Measurements from ENCODE around the gene SLC6A1.

Gene SLC6A1

DNA sequence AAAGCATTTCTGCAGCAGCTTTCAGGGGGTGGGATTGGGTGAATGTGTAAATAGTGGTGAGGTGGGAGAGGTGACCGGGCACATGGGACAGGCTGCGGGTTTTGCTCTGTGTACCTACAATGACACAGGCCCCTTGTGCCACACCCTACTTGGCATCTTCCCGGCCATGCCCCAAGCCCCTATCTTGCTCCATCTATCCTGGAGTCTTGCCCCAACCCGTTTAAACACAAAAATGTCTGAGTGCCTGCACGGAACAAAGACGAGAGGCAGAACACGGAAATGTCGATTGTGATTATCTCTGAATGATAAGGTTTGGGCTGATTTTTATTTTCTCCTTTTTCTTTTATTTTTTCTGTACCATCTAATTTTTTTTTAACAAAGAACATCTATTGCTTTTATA, 46.0 kb upstream of the SLC6A1 start:
- Histone ChIP-seq H3F3A (ENCODE audit: insufficient read depth) (no peaks in the 10 kb centered on the region), H3K27me3 (ENCODE audit: low read length) (no peaks in the 10 kb centered on the region)

DNA sequence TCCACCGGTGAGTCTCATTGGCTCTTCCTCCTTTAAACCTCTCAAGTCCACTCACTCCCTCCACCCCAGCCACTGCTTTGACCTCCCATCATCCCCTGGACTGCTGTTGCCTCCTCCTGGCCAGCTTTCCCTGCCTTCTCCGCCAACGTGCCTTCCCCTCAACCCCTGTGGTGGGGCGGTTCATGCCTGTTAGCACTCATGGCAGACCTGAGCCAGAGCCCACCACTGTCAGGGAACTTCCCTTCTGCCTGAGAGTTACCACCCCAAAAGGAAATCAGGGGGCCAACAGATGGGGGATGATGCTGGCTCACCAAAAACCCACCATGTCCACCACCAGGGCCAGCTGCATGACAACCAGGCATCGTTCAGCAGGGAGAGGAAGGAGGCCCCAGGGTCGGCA, 44.2 kb upstream of the SLC6A1 start:
- Histone ChIP-seq H4K20me1 (ENCODE audit: low read depth, low read length) (no peaks in the 10 kb centered on the region), H2AFZ (ENCODE audit: low read depth, low read length, severe bottlenecking) (no peak overlapping the region), H3K9ac (ENCODE audit: low read length) (no peak overlapping the region), H3K36me3 (ENCODE audit: low read length) (no peaks in the 10 kb centered on the region), H3K9me3 (ENCODE audit: insufficient read depth, low read length) (no peaks in the 10 kb centered on the region), H3K9me2 (replicated peaks; ENCODE audit: insufficient read depth, low read length) (no peaks in the 10 kb centered on the region), H3K4me3 (ENCODE audit: insufficient read depth, low read length, poor library complexity, severe bottlenecking) (no peak overlapping the region), H3K27ac (ENCODE audit: low read depth, low read length) (no peak overlapping the region), H3K27me3 (ENCODE audit: low read length) (no peaks in the 10 kb centered on the region), H3K79me2 (ENCODE audit: insufficient read depth, low read length) (no peaks in the 10 kb centered on the region), H3F3A (ENCODE audit: insufficient read depth) (no peaks in the 10 kb centered on the region), H3K4me2 (ENCODE audit: low read depth, low read length, poor library complexity, severe bottlenecking) (no peak overlapping the region)
- no peak for TF ChIP-seq EZH2phosphoT487 (conservative IDR thresholded peaks at IDR 0.05; ENCODE audit: low read length)
- TF ChIP-seq, protein P1, sequence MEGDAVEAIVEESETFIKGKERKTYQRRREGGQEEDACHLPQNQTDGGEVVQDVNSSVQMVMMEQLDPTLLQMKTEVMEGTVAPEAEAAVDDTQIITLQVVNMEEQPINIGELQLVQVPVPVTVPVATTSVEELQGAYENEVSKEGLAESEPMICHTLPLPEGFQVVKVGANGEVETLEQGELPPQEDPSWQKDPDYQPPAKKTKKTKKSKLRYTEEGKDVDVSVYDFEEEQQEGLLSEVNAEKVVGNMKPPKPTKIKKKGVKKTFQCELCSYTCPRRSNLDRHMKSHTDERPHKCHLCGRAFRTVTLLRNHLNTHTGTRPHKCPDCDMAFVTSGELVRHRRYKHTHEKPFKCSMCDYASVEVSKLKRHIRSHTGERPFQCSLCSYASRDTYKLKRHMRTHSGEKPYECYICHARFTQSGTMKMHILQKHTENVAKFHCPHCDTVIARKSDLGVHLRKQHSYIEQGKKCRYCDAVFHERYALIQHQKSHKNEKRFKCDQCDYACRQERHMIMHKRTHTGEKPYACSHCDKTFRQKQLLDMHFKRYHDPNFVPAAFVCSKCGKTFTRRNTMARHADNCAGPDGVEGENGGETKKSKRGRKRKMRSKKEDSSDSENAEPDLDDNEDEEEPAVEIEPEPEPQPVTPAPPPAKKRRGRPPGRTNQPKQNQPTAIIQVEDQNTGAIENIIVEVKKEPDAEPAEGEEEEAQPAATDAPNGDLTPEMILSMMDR (IDR thresholded peaks at IDR 0.05; ENCODE audit: insufficient read depth, low read length, poor library complexity, severe bottlenecking), result no peak

More for the DNA sequence above, 46.0 kb upstream of the SLC6A1 start:
- TF ChIP-seq, protein P1 (IDR thresholded peaks at IDR 0.05; ENCODE audit: insufficient read depth, low read length, poor library complexity, severe bottlenecking), result no peak
- no peak for TF ChIP-seq EZH2phosphoT487 (conservative IDR thresholded peaks at IDR 0.05; ENCODE audit: low read length)
- Histone ChIP-seq H3K36me3 (ENCODE audit: low read length) (no peaks in the 10 kb centered on the region), H3K4me3 (ENCODE audit: insufficient read depth, low read length, poor library complexity, severe bottlenecking) (no peak overlapping the region), H3K9me2 (replicated peaks; ENCODE audit: insufficient read depth, low read length) (no peaks in the 10 kb centered on the region), H4K20me1 (ENCODE audit: low read depth, low read length) (no peaks in the 10 kb centered on the region), H3K9me3 (ENCODE audit: insufficient read depth, low read length) (no peaks in the 10 kb centered on the region), H3K9ac (ENCODE audit: low read length) (no peak overlapping the region), H2AFZ (ENCODE audit: low read depth, low read length, severe bottlenecking) (no peak overlapping the region), H3K79me2 (ENCODE audit: insufficient read depth, low read length) (no peaks in the 10 kb centered on the region), H3K27ac (ENCODE audit: low read depth, low read length) (no peak overlapping the region), H3K4me2 (ENCODE audit: low read depth, low read length, poor library complexity, severe bottlenecking) (no peak overlapping the region)

DNA sequence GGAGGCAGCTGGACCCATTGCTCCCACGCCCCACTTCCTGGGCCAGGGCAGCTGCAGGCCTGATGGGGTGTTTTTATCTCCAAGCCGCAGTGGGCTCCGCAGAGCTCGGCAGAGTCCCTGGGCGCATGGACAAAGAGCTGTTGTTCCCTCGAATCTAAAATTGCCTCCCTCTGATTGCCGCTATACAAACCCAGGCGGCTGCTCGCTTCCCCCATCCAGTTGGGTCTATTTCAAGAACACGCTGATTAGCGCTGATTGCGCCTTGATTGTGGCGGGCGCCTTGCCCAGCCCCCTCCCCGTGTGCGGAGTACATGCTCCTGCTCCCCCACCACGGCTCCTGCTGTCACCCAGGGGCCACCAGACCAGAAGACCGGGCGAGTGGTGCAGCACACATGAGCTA, 43.4 kb upstream of the SLC6A1 start:
- Histone ChIP-seq H3K36me3 (ENCODE audit: low read length) (no peaks in the 10 kb centered on the region), H3K79me2 (ENCODE audit: insufficient read depth, low read length) (no peaks in the 10 kb centered on the region), H3K27ac (ENCODE audit: low read depth, low read length) (no peak overlapping the region), H4K20me1 (ENCODE audit: low read depth, low read length) (no peaks in the 10 kb centered on the region), H3K27me3 (ENCODE audit: low read length) (no peaks in the 10 kb centered on the region), H2AFZ (ENCODE audit: low read depth, low read length, severe bottlenecking) (no peak overlapping the region), H3K4me3 (ENCODE audit: insufficient read depth, low read length, poor library complexity, severe bottlenecking) (no peak overlapping the region), H3K9me2 (replicated peaks; ENCODE audit: insufficient read depth, low read length) (no peaks in the 10 kb centered on the region), H3F3A (ENCODE audit: insufficient read depth) (no peaks in the 10 kb centered on the region), H3K9me3 (ENCODE audit: insufficient read depth, low read length) (no peaks in the 10 kb centered on the region), H3K4me2 (ENCODE audit: low read depth, low read length, poor library complexity, severe bottlenecking) (no peak overlapping the region), H3K9ac (ENCODE audit: low read length) (no peak overlapping the region)
- no peak for TF ChIP-seq EZH2phosphoT487 (conservative IDR thresholded peaks at IDR 0.05; ENCODE audit: low read length)
- TF ChIP-seq, protein P1 (IDR thresholded peaks at IDR 0.05; ENCODE audit: insufficient read depth, low read length, poor library complexity, severe bottlenecking), result no peak

Data from SU-DHL-6 (cell line).